WTC11 (cell line): Measurements from ENCODE around the gene ARL10.

Experiments
- ATF2 ChIP-seq: sonication (generic); formaldehyde crosslinking; IDR thresholded peaks from 2 replicates; pipeline ENCODE4 v1.8.1; 2022; ENCODE audit warnings: low read depth, missing genetic modification reagents, borderline replicate concordance
- CTCF ChIP-seq: fragments of 200-600 bp; IDR thresholded peaks from 2 replicates; pipeline ENCODE4 v1.8.0; 2022; ENCODE audit warnings: antibody characterized with exemption
- MAX ChIP-seq: sonication (generic); formaldehyde crosslinking; IDR thresholded peaks from 2 replicates; pipeline ENCODE4 v1.8.0; 2022; ENCODE audit warnings: mild to moderate bottlenecking, missing genetic modification reagents
- TCF7 ChIP-seq: sonication (generic); formaldehyde crosslinking; IDR thresholded peaks from 2 replicates; pipeline ENCODE4 v1.8.0; 2022; ENCODE audit warnings: mild to moderate bottlenecking, low read depth, missing genetic modification reagents, moderate library complexity
- USF2 ChIP-seq: sonication (generic); formaldehyde crosslinking; IDR thresholded peaks from 2 replicates; pipeline ENCODE4 v1.8.1; 2023; ENCODE audit warnings: mild to moderate bottlenecking, missing genetic modification reagents, moderate library complexity

GRCh38 chr5:176416965-176417364 is 51.7 kb downstream of the ARL10 start:
- TF ChIP-seq CTCF (no peak), ATF2 (no peak), MAX (CRISPR knock-in tag) (no peak), TCF7 (no peak), USF2 (CRISPR knock-in tag) (no peak)
